Activated T-cell treated with anti-CD3 and anti-CD28 coated beads, Interleukin-2, amount 50 U/mL, for 24 hours (primary cell): ENCODE data around the gene KIF11.

Experiments
- DNase-seq: peaks from one replicate; pipeline ENCODE4 v3.0.0-alpha.2; 2020
- H3K27ac Mint-ChIP-seq: 2 replicates; pipeline ENCODE4 v1.8.0; 2020; ENCODE audit warnings: mild to moderate bottlenecking, mixed read lengths
- H3K27me3 Mint-ChIP-seq: 2 replicates; pipeline ENCODE4 v1.8.0; 2020; ENCODE audit warnings: mixed read lengths
- H3K36me3 Mint-ChIP-seq: 2 replicates; pipeline ENCODE4 v1.8.0; 2020; ENCODE audit warnings: low read depth, mixed read lengths
- H3K4me1 Mint-ChIP-seq: 2 replicates; pipeline ENCODE4 v1.8.0; 2020; ENCODE audit warnings: low read depth, mixed read lengths
- H3K4me3 Mint-ChIP-seq: 2 replicates; pipeline ENCODE4 v1.8.0; 2020; ENCODE audit warnings: mild to moderate bottlenecking, moderate library complexity, mixed read lengths
- H3K9me3 Mint-ChIP-seq: 2 replicates; pipeline ENCODE4 v1.8.0; 2020; ENCODE audit warnings: mixed read lengths

The KIF11 gene

GRCh38 chr10:92697663-92698511, 105.0 kb downstream of the KIF11 start:
- Mint-ChIP-seq H3K27me3 (peaks cover 86% of the 10 kb centered on the region), H3K27ac (no peak overlapping the region), H3K4me1 (peaks cover 17% of the 10 kb centered on the region), H3K4me3 (no peak overlapping the region), H3K36me3 (no peaks in the 10 kb centered on the region), H3K9me3 (no peaks in the 10 kb centered on the region)
- DNase-seq = no peak

GRCh38 chr10:92699193-92699517, 106.2 kb downstream of the KIF11 start:
- H3K27me3 Mint-ChIP-seq = peaks cover 86% of the 10 kb centered on the region
- H3K4me1 Mint-ChIP-seq = peaks cover 17% of the 10 kb centered on the region
- H3K27ac Mint-ChIP-seq = no peak overlapping the region
- H3K4me3 Mint-ChIP-seq = peak overlapping the region; percentile 82
- H3K9me3 Mint-ChIP-seq = no peaks in the 10 kb centered on the region
- H3K36me3 Mint-ChIP-seq = no peaks in the 10 kb centered on the region
- DNase-seq = no peak

GRCh38 chr10:92699518-92700381, 106.8 kb downstream of the KIF11 start:
- peak overlapping the region; percentile 82 for H3K4me3 Mint-ChIP-seq
- H3K9me3 Mint-ChIP-seq = no peaks in the 10 kb centered on the region
- no peaks in the 10 kb centered on the region for H3K36me3 Mint-ChIP-seq
- H3K4me1 Mint-ChIP-seq = peaks cover 17% of the 10 kb centered on the region
- peaks cover 85% of the 10 kb centered on the region for H3K27me3 Mint-ChIP-seq
- no peak overlapping the region for H3K27ac Mint-ChIP-seq
- peak; percentile 49 for DNase-seq

- Mint-ChIP-seq H3K9me3 (no peaks in the 10 kb centered on the region), H3K27me3 (peaks cover 74% of the 10 kb centered on the region)
- no peak for DNase-seq
Measured at GRCh38 chr10:92702301-92702916, 109.5 kb downstream of the KIF11 start.

More at GRCh38 chr10:92702301-92702916, 109.5 kb downstream of the KIF11 start:
- Mint-ChIP-seq H3K36me3 (no peaks in the 10 kb centered on the region), H3K4me1 (peaks cover 17% of the 10 kb centered on the region), H3K4me3 (no peak overlapping the region), H3K27ac (no peak overlapping the region)
